GM23338 (cell line): ENCODE measurements around the gene APBA2. TPM values are rescaled to one million over a fixed set of nuclear protein-coding genes. Genes with fewer than 3 reads are reported as not detected.

Experiments
- ATAC-seq: fragments of 200-7000 bp; cut with Tn5 transposase; 3 replicates; pipeline ENCODE4 v1.9.1; 2020
- DNase-seq: peaks from one replicate; pipeline ENCODE4 v3.0.0-alpha.2; 2015; ENCODE audit warnings: low spot score
- H2AFZ ChIP-seq: fragments of 200-600 bp; sonication (generic); 2 replicates; pipeline ENCODE4 v1.8.0; 2016; ENCODE audit warnings: antibody characterized with exemption, mild to moderate bottlenecking, moderate library complexity
- H3F3A ChIP-seq: fragments of 200-600 bp; sonication (generic); replicated peaks from 2 replicates; pipeline ENCODE4 v1.8.0; 2017; ENCODE audit warnings: antibody characterized with exemption, mixed run types, low read depth
- H3K27ac ChIP-seq: fragments of 200-600 bp; sonication (generic); 2 replicates; pipeline ENCODE4 v1.6.1; 2016; ENCODE audit warnings: low read depth
- H3K27me3 ChIP-seq: fragments of 200-600 bp; sonication (generic); 2 replicates; pipeline ENCODE4 v1.8.0; 2016; ENCODE audit warnings: mild to moderate bottlenecking, mixed run types, moderate library complexity; ENCODE audit not compliant: insufficient read depth
- H3K36me3 ChIP-seq: fragments of 200-600 bp; sonication (generic); 2 replicates; pipeline ENCODE4 v1.8.0; 2016; ENCODE audit warnings: mild to moderate bottlenecking; ENCODE audit not compliant: insufficient read depth
- H3K4me1 ChIP-seq: fragments of 200-600 bp; sonication (generic); 2 replicates; pipeline ENCODE4 v1.8.0; 2016; ENCODE audit warnings: mild to moderate bottlenecking, moderate library complexity; ENCODE audit not compliant: insufficient read depth
- H3K4me2 ChIP-seq: fragments of 200-600 bp; sonication (generic); 2 replicates; pipeline ENCODE4 v1.7.1; 2017; ENCODE audit warnings: mixed run types
- H3K4me3 ChIP-seq: fragments of 200-600 bp; sonication (generic); 2 replicates; pipeline ENCODE4 v1.6.1; 2016; ENCODE audit warnings: mixed run types
- H3K79me2 ChIP-seq: fragments of 200-600 bp; sonication (generic); replicated peaks from 2 replicates; pipeline ENCODE4 v1.8.0; 2017; ENCODE audit warnings: mild to moderate bottlenecking; ENCODE audit not compliant: insufficient read depth
- H3K9me2 ChIP-seq: fragments of 200-600 bp; sonication (generic); 2 replicates; pipeline ENCODE4 v1.8.0; 2017; ENCODE audit not compliant: insufficient read depth
- H4K20me1 ChIP-seq: fragments of 200-600 bp; sonication (generic); replicated peaks from 2 replicates; pipeline ENCODE4 v1.8.0; 2017; ENCODE audit warnings: mild to moderate bottlenecking; ENCODE audit not compliant: insufficient read depth
- H3K27ac Mint-ChIP-seq: 2 replicates; pipeline ENCODE4 v1.8.0; 2020; ENCODE audit warnings: inconsistent platforms, mild to moderate bottlenecking, moderate library complexity, mixed read lengths
- H3K27me3 Mint-ChIP-seq: 3 replicates; pipeline ENCODE4 v1.8.0; 2022; ENCODE audit warnings: low read depth, mild to moderate bottlenecking, moderate library complexity, mixed read lengths, inconsistent platforms; ENCODE audit not compliant: insufficient read depth, poor library complexity
- H3K36me3 Mint-ChIP-seq: 3 replicates; pipeline ENCODE4 v1.8.0; 2021; ENCODE audit warnings: low read depth, mild to moderate bottlenecking, inconsistent platforms, moderate library complexity, mixed read lengths
- H3K4me1 Mint-ChIP-seq: 3 replicates; pipeline ENCODE4 v1.8.0; 2020; ENCODE audit warnings: mild to moderate bottlenecking, inconsistent platforms, mixed read lengths
- H3K4me3 Mint-ChIP-seq: 3 replicates; pipeline ENCODE4 v1.8.0; 2021; ENCODE audit warnings: moderate library complexity, mild to moderate bottlenecking, inconsistent platforms, mixed read lengths
- H3K9me3 Mint-ChIP-seq: 3 replicates; pipeline ENCODE4 v1.8.0; 2020; ENCODE audit warnings: moderate library complexity, mild to moderate bottlenecking, inconsistent platforms, mixed read lengths
- CREB1 ChIP-seq: fragments of 250-450 bp; sonication (Bioruptor Pico); IDR thresholded peaks from 2 replicates; pipeline ENCODE4 v1.5.0; 2020; ENCODE audit warnings: low read depth, mild to moderate bottlenecking, moderate library complexity
- CTCF ChIP-seq, 2 experiments: fragments of 200-600 bp in 1 of 2; sonication (generic) in 1 of 2; conservative IDR thresholded peaks; 2 replicates each; pipeline versions ENCODE4 v1.5.1 to v1.6.1; 2016 to 2017; ENCODE audit warnings: antibody characterized with exemption in 2 of 2, low read depth in 2 of 2, mild to moderate bottlenecking in 2 of 2, moderate library complexity in 1 of 2
- EZH2 ChIP-seq: fragments of 200-600 bp; sonication (generic); IDR thresholded peaks from one replicate; pipeline ENCODE4 v1.8.0; 2017; ENCODE audit warnings: antibody characterized with exemption, mild to moderate bottlenecking, low read depth; ENCODE audit not compliant: unreplicated experiment
- EZH2phosphoT487 ChIP-seq: fragments of 200-600 bp; sonication (generic); IDR thresholded peaks from one replicate; pipeline ENCODE4 v1.8.1; 2018; ENCODE audit warnings: antibody characterized with exemption; ENCODE audit not compliant: unreplicated experiment
- JUNB ChIP-seq: IDR thresholded peaks from one replicate; pipeline ENCODE4 v1.6.1; 2016; ENCODE audit warnings: antibody characterized with exemption; ENCODE audit not compliant: unreplicated experiment
- NANOG ChIP-seq: IDR thresholded peaks from 2 replicates; pipeline ENCODE4 v1.6.1; 2016; ENCODE audit warnings: antibody characterized with exemption, borderline replicate concordance
- POLR2AphosphoS5 ChIP-seq: IDR thresholded peaks from 2 replicates; pipeline ENCODE4 v1.6.1; 2016; ENCODE audit warnings: antibody characterized with exemption, low read depth
- STAT1 ChIP-seq: IDR thresholded peaks from one replicate; pipeline ENCODE4 v1.6.1; 2016; ENCODE audit warnings: antibody characterized with exemption; ENCODE audit not compliant: unreplicated experiment
- ZNF114 ChIP-seq: fragments of 250-450 bp; sonication (Bioruptor Pico); IDR thresholded peaks from 2 replicates; pipeline ENCODE4 v1.5.0; 2020; ENCODE audit warnings: mild to moderate bottlenecking, moderate library complexity
- ZNF331 ChIP-seq: fragments of 250-450 bp; sonication (Bioruptor Pico); IDR thresholded peaks from 2 replicates; pipeline ENCODE4 v1.5.0; 2020; ENCODE audit warnings: low read depth, mild to moderate bottlenecking, moderate library complexity
- ZNF462 ChIP-seq: fragments of 250-450 bp; sonication (Bioruptor Pico); IDR thresholded peaks from 2 replicates; pipeline ENCODE4 v1.5.0; 2020; ENCODE audit warnings: mild to moderate bottlenecking, moderate library complexity
- polyA plus RNA-seq: library from polyadenylated mRNA; unstranded; fragments of >200 nt; fragmentation: Nextera tagmentation; extraction: Ambion mirVana; gene quantifications from 2 replicates; pipeline ENCODE4 v1.2.1, GENCODE V29; 2016
- total RNA-seq: library from RNA; depleted of rRNA; stranded (reverse); fragments of >200 nt; shearing (Covaris generic); gene quantifications from 2 replicates; pipeline ENCODE4 v1.2.3, GENCODE V29; 2014
- TF ChIP-seq, protein P1 (sequence below): IDR thresholded peaks from one replicate; pipeline ENCODE4 v1.6.1; 2018; ENCODE audit warnings: antibody characterized with exemption; ENCODE audit not compliant: unreplicated experiment
- TF ChIP-seq, protein P2 (sequence below): IDR thresholded peaks from 2 replicates; pipeline ENCODE4 v1.6.1; 2016; ENCODE audit warnings: antibody characterized with exemption

Gene APBA2
- total and polyA plus RNA-seq, 2 experiments from 2014 or later: 5.9 to 24.7 TPM

DNA sequence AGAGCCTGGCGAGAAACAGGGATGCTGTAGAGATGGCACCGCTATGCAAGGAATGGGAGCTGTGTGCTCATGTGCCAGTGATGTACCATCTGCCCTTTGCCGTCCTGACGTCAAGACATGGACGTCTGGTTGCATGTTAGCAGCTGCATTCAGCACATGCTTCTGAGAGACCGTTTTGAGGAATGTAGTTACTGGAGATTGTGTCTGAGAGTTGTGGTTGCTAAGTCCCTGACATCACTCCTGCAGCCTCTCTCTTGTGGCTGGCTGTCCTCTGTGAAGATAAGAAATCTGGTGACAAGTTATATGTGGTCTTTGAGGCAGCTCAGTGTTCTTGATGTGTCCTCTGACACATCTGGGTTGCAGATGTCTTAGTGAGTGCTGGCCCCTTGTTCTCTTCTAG lies 165.1 kb downstream of the APBA2 start:
- no peaks in the 10 kb centered on the region for H3K79me2 ChIP-seq
- H3K9me2 ChIP-seq: no peaks in the 10 kb centered on the region
- Mint-ChIP-seq H3K4me3 (no peak overlapping the region), H3K27me3 (peaks cover 6% of the 10 kb centered on the region), H3K4me1 (peaks cover 11% of the 10 kb centered on the region), H3K27ac (no peak overlapping the region), H3K36me3 (peaks cover 11% of the 10 kb centered on the region), H3K9me3 (peaks cover 17% of the 10 kb centered on the region)
- DNase-seq (no peak), ATAC-seq (no peak)
- TF ChIP-seq, protein P1, sequence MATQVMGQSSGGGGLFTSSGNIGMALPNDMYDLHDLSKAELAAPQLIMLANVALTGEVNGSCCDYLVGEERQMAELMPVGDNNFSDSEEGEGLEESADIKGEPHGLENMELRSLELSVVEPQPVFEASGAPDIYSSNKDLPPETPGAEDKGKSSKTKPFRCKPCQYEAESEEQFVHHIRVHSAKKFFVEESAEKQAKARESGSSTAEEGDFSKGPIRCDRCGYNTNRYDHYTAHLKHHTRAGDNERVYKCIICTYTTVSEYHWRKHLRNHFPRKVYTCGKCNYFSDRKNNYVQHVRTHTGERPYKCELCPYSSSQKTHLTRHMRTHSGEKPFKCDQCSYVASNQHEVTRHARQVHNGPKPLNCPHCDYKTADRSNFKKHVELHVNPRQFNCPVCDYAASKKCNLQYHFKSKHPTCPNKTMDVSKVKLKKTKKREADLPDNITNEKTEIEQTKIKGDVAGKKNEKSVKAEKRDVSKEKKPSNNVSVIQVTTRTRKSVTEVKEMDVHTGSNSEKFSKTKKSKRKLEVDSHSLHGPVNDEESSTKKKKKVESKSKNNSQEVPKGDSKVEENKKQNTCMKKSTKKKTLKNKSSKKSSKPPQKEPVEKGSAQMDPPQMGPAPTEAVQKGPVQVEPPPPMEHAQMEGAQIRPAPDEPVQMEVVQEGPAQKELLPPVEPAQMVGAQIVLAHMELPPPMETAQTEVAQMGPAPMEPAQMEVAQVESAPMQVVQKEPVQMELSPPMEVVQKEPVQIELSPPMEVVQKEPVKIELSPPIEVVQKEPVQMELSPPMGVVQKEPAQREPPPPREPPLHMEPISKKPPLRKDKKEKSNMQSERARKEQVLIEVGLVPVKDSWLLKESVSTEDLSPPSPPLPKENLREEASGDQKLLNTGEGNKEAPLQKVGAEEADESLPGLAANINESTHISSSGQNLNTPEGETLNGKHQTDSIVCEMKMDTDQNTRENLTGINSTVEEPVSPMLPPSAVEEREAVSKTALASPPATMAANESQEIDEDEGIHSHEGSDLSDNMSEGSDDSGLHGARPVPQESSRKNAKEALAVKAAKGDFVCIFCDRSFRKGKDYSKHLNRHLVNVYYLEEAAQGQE: no peak
- TF ChIP-seq JUNB (no peak), POLR2AphosphoS5 (no peak), ZNF462 (no peak), EZH2 (no peak), CREB1 (CRISPR knock-in tag) (no peak), STAT1 (no peak), NANOG (no peak), ZNF114 (no peak), CTCF (conservative IDR thresholded peaks at IDR 0.05; ENCODE audit: low read depth in 2 of 2) (no peak), ZNF331 (no peak), EZH2phosphoT487 (no peak)
- TF ChIP-seq, protein P2, sequence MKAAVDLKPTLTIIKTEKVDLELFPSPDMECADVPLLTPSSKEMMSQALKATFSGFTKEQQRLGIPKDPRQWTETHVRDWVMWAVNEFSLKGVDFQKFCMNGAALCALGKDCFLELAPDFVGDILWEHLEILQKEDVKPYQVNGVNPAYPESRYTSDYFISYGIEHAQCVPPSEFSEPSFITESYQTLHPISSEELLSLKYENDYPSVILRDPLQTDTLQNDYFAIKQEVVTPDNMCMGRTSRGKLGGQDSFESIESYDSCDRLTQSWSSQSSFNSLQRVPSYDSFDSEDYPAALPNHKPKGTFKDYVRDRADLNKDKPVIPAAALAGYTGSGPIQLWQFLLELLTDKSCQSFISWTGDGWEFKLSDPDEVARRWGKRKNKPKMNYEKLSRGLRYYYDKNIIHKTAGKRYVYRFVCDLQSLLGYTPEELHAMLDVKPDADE: no peak
- H3K4me3 ChIP-seq: no peak overlapping the region
- no peak overlapping the region for H2AFZ ChIP-seq
- no peaks in the 10 kb centered on the region for H3K36me3 ChIP-seq
- H3K27me3 ChIP-seq: no peaks in the 10 kb centered on the region
- peaks cover 2% of the 10 kb centered on the region; the same call in 1 of the 2 replicates for H3K4me1 ChIP-seq
- H3K4me2 ChIP-seq: no peak overlapping the region
- no peak overlapping the region for H3K27ac ChIP-seq
- H4K20me1 ChIP-seq: no peaks in the 10 kb centered on the region
- no peaks in the 10 kb centered on the region for H3F3A ChIP-seq
